ENCODE results near the gene MITF. TPM values are rescaled to one million over a fixed set of nuclear protein-coding genes. Genes with fewer than 3 reads are reported as not detected.

The MITF gene
- total RNA-seq, 1 donor from 2014 or later: 5.7 TPM

DNA sequence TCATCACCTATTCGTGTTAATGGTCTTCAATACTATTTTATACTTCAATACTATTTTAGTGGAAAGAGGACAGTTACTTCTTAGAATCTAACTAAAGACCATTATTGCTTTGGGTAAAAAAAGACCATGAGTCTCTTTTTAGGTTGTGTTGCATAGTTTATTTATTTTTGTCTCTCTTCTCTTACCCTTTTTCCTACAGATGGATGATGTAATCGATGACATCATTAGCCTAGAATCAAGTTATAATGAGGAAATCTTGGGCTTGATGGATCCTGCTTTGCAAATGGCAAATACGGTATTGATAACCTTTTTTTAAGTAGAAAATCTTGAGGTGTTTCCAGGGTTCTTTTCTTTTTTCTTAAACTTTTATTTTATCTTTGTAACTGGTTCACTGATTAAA is 201.8 kb downstream of the MITF start:
- H3K9me3 Mint-ChIP-seq (ENCODE audit: low read depth): no peaks in the 10 kb centered on the region
- H3K36me3 Mint-ChIP-seq (ENCODE audit: low read depth): no peaks in the 10 kb centered on the region
- H3K27ac Mint-ChIP-seq (ENCODE audit: unreplicated experiment): no peak overlapping the region
- no peak overlapping the region for H3K4me3 Mint-ChIP-seq (ENCODE audit: unreplicated experiment)
- H3K4me1 Mint-ChIP-seq (ENCODE audit: low read depth): no peaks in the 10 kb centered on the region
- no peaks in the 10 kb centered on the region for H3K27me3 Mint-ChIP-seq (ENCODE audit: low read depth)
- no peak for DNase-seq (ENCODE audit: low spot score)
- TF ChIP-seq, protein P1, sequence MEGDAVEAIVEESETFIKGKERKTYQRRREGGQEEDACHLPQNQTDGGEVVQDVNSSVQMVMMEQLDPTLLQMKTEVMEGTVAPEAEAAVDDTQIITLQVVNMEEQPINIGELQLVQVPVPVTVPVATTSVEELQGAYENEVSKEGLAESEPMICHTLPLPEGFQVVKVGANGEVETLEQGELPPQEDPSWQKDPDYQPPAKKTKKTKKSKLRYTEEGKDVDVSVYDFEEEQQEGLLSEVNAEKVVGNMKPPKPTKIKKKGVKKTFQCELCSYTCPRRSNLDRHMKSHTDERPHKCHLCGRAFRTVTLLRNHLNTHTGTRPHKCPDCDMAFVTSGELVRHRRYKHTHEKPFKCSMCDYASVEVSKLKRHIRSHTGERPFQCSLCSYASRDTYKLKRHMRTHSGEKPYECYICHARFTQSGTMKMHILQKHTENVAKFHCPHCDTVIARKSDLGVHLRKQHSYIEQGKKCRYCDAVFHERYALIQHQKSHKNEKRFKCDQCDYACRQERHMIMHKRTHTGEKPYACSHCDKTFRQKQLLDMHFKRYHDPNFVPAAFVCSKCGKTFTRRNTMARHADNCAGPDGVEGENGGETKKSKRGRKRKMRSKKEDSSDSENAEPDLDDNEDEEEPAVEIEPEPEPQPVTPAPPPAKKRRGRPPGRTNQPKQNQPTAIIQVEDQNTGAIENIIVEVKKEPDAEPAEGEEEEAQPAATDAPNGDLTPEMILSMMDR (IDR thresholded peaks at IDR 0.05): no peak

DNA sequence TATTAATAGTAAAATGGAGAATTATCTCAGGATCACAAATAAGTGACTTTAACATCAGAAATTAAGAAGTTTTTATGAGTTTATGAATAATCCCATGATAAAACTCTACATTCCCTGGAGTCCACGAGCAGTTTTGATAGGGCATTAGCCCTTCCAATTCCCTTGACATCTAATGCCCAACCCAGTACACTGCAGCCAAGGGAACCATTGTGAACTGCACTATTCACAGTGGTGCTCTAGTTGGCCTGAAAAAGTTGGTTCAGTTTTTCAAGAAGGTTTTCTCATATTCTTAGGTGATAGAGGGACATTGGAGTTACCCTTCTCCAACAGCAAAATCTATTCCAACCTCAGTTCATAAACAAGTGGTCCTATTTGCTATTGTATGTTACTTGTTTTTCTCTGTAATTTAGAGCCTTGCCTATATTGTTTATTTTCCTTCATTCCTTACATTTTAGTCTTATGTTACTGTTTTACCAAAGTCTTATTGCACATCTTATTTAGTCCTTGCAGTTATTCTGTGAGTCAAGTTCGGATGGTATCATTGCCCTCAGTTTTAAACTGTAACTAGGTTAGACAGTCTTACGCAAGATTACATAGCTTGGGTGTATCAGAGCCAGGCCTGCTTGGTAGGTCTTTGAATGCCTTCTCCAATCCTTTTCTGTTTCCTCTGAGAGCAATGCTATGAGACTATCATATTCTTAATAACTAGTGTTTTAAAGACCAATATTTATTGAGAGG is 202.3 kb downstream of the MITF start:
- H3K36me3 Mint-ChIP-seq (ENCODE audit: low read depth): no peaks in the 10 kb centered on the region
- no peak overlapping the region for H3K4me3 Mint-ChIP-seq (ENCODE audit: unreplicated experiment)
- H3K27me3 Mint-ChIP-seq (ENCODE audit: low read depth): no peaks in the 10 kb centered on the region
- H3K9me3 Mint-ChIP-seq (ENCODE audit: low read depth): no peaks in the 10 kb centered on the region
- DNase-seq (ENCODE audit: low spot score): no peak
- no peaks in the 10 kb centered on the region for H3K4me1 Mint-ChIP-seq (ENCODE audit: low read depth)
- TF ChIP-seq, protein P1 (IDR thresholded peaks at IDR 0.05): no peak
- H3K27ac Mint-ChIP-seq (ENCODE audit: unreplicated experiment): no peak overlapping the region

DNA sequence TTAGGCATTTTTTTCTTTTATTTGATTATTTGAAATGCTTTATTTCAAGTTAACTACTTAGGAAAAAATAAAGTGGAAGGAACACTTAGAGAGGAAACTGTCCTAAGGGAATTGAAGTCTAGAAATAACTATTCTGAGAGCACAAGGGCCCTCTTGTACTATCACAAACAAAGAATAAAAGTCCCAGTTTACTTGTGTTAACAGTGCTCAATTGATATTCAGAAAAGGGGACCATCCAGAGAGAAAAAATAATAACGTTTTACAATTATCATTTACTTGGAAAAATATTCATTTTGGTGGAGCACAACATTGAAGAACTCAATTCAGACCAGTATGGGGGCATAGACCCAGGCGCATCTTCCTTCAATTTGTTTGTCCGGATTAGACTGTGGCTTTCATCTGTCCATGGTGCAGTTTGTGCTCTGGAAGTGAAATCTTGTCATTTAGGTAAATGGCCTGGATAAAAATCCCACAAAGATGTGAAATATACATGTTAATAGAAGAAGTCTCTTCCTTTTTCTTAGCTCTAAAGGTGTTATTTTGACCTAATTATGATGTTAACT is 205.7 kb downstream of the MITF start:
- Mint-ChIP-seq H3K27me3 (ENCODE audit: low read depth) (no peaks in the 10 kb centered on the region), H3K36me3 (ENCODE audit: low read depth) (no peaks in the 10 kb centered on the region), H3K9me3 (ENCODE audit: low read depth) (no peaks in the 10 kb centered on the region), H3K4me1 (ENCODE audit: low read depth) (peaks cover 6% of the 10 kb centered on the region), H3K27ac (ENCODE audit: unreplicated experiment) (no peak overlapping the region), H3K4me3 (ENCODE audit: unreplicated experiment) (no peak overlapping the region)
- TF ChIP-seq, protein P1 (IDR thresholded peaks at IDR 0.05): no peak
- no peak for DNase-seq (ENCODE audit: low spot score)

DNA sequence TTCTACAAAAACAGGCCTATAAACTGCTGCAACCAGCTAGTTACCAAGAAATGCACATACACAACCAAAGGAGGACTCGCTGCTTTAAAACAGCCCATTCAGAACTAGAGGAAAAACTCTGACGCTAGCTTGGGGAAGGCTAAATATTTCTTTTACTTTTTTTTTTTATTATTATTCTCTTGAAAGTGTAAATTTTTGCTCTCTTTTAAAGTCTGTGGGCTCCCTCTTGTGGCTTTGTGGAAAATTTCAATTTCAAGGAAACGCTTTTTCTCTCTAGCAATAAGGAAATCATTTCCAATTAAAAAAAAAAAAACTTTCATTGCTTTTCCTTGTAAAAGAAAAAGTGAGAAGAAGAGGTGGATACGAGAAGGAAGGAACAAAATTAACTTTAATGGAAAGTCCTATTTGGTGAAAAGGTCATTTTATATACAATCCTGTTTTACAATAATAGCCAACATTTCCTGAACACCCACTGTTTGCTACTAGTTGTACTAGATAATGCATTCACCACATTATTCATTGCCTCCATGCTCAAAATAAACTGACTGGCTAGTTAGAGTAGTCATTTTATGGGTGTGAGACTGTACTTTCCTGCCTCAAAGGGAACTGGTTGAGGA is 209.1 kb downstream of the MITF start:
- Mint-ChIP-seq H3K27me3 (ENCODE audit: low read depth) (no peaks in the 10 kb centered on the region), H3K9me3 (ENCODE audit: low read depth) (no peaks in the 10 kb centered on the region), H3K4me3 (ENCODE audit: unreplicated experiment) (no peak overlapping the region), H3K27ac (ENCODE audit: unreplicated experiment) (no peak overlapping the region), H3K4me1 (ENCODE audit: low read depth) (peaks cover 16% of the 10 kb centered on the region), H3K36me3 (ENCODE audit: low read depth) (no peaks in the 10 kb centered on the region)
- DNase-seq (ENCODE audit: low spot score): no peak
- TF ChIP-seq, protein P1 (IDR thresholded peaks at IDR 0.05): peak; percentile 96

DNA sequence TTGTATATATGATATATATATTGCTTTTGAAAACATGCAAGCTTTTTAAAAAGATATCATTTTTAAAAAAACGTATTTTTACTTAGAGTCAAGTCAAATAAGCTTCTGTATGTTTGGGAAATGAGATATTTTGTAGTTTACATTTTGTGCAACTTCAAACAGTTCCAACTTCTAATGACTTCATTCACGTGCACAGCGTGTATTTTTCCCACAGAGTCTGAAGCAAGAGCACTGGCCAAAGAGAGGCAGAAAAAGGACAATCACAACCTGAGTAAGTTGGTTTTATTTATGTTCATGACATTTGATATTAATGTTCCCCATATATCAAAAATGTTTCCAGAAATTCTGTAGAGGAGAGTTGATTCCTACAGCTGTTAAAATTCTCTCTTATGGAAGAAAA is 212.4 kb downstream of the MITF start:
- Mint-ChIP-seq H3K4me3 (ENCODE audit: unreplicated experiment) (no peak overlapping the region), H3K27me3 (ENCODE audit: low read depth) (no peaks in the 10 kb centered on the region), H3K4me1 (ENCODE audit: low read depth) (peaks cover 16% of the 10 kb centered on the region), H3K27ac (ENCODE audit: unreplicated experiment) (no peak overlapping the region), H3K9me3 (ENCODE audit: low read depth) (no peaks in the 10 kb centered on the region), H3K36me3 (ENCODE audit: low read depth) (no peaks in the 10 kb centered on the region)
- DNase-seq (ENCODE audit: low spot score): no peak
- TF ChIP-seq, protein P1 (IDR thresholded peaks at IDR 0.05): no peak
